Measurements from ENCODE around the gene DNMT1.

DNA sequence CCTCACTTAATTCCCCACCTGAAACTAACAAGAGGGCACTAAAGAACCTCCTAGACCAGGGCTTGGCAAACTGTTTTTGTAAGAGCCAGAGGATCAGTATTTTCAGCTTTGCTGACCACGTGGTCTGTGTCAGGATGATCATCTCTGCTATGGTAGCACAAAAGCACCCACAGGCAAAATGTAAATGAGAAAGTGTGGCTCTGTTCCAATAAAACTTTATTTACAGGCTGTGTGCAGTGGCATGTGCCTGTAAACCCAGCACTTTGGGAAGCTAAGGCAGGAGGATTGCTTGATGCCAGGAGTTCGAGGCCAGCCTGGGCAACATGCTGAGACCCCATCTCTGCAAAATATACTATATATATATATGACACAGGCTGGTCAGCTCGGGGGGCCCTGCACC is 31.2 kb downstream of the DNMT1 start:
- TF ChIP-seq, protein P1, sequence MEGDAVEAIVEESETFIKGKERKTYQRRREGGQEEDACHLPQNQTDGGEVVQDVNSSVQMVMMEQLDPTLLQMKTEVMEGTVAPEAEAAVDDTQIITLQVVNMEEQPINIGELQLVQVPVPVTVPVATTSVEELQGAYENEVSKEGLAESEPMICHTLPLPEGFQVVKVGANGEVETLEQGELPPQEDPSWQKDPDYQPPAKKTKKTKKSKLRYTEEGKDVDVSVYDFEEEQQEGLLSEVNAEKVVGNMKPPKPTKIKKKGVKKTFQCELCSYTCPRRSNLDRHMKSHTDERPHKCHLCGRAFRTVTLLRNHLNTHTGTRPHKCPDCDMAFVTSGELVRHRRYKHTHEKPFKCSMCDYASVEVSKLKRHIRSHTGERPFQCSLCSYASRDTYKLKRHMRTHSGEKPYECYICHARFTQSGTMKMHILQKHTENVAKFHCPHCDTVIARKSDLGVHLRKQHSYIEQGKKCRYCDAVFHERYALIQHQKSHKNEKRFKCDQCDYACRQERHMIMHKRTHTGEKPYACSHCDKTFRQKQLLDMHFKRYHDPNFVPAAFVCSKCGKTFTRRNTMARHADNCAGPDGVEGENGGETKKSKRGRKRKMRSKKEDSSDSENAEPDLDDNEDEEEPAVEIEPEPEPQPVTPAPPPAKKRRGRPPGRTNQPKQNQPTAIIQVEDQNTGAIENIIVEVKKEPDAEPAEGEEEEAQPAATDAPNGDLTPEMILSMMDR (IDR thresholded peaks at IDR 0.05) = no peak
- TF ChIP-seq POLR2A (IDR thresholded peaks at IDR 0.05) = no peak

Measured in testis (tissue), 2 donors.